ENCODE data around the gene KCNMA1. TPM values are rescaled to one million over a fixed set of nuclear protein-coding genes. Genes with fewer than 3 reads are reported as not detected.

KCNMA1 gene
- total and polyA plus RNA-seq, 9 of the 15 experiments (the other 6 are each of a cell fraction or from before 2014, with no cell fraction given), result 0.01 to 0.95 (median 0.15) TPM; not detected in 4

GRCh38 chr10:77186936-77187335 lies 450.7 kb downstream of the KCNMA1 start:
- no peaks in the 10 kb centered on the region for H3K9me3 ChIP-seq (replicated peaks; ENCODE audit: control insufficient read depth, insufficient read depth, low read depth, low read length)
- no peaks in the 10 kb centered on the region for H3K36me3 ChIP-seq (ENCODE audit: control insufficient read depth, insufficient read depth, low read length)
- 0% methylated on average over 3 of the region's 3 CpGs for WGBS (ENCODE audit: insufficient coverage, low coverage, missing lambda C conversion rate)
- H3K9ac ChIP-seq (ENCODE audit: insufficient read depth in 1 of 2, low read depth in 2 of 2, low read length in 2 of 2), result no peak overlapping the region
- ATAC-seq (no peak), DNase-seq (ENCODE audit: extremely low read depth in 1 of 4, low spot score in 3 of 4) (no peak), FAIRE-seq (no peak)
- in situ Hi-C loops (cut with MboI), result no loop called here
- intact Hi-C loops (cut with micrococcal nuclease), result no loop called here
- BruUV-seq (replicated peaks), result no TSS peak
- H3K27me3 ChIP-seq (ENCODE audit: control insufficient read depth in 2 of 2, insufficient read depth in 2 of 2, low read length in 2 of 2), result no peaks in the 10 kb centered on the region
- no peaks in the 10 kb centered on the region for H3K9me1 ChIP-seq (ENCODE audit: control insufficient read depth, insufficient read depth, low read length)
- no peak overlapping the region for H3K27ac ChIP-seq (ENCODE audit: extremely low read depth, low read depth, low read length)
- no peak overlapping the region for H3K4me3 ChIP-seq
- H2AFZ ChIP-seq (ENCODE audit: low read depth, low read length), result no peak overlapping the region
- no peaks in the 10 kb centered on the region for H4K20me1 ChIP-seq (replicated peaks; ENCODE audit: control insufficient read depth, insufficient read depth, low read length)
- H3K4me2 ChIP-seq (ENCODE audit: insufficient read depth, low read length), result no peak overlapping the region
- no peaks in the 10 kb centered on the region for H3K79me2 ChIP-seq (ENCODE audit: control insufficient read depth, insufficient read depth, low read length)
- no peak for TF ChIP-seq ZNF830 (CRISPR knock-in tag; IDR thresholded peaks at IDR 0.05)
- TF ChIP-seq, protein P1, sequence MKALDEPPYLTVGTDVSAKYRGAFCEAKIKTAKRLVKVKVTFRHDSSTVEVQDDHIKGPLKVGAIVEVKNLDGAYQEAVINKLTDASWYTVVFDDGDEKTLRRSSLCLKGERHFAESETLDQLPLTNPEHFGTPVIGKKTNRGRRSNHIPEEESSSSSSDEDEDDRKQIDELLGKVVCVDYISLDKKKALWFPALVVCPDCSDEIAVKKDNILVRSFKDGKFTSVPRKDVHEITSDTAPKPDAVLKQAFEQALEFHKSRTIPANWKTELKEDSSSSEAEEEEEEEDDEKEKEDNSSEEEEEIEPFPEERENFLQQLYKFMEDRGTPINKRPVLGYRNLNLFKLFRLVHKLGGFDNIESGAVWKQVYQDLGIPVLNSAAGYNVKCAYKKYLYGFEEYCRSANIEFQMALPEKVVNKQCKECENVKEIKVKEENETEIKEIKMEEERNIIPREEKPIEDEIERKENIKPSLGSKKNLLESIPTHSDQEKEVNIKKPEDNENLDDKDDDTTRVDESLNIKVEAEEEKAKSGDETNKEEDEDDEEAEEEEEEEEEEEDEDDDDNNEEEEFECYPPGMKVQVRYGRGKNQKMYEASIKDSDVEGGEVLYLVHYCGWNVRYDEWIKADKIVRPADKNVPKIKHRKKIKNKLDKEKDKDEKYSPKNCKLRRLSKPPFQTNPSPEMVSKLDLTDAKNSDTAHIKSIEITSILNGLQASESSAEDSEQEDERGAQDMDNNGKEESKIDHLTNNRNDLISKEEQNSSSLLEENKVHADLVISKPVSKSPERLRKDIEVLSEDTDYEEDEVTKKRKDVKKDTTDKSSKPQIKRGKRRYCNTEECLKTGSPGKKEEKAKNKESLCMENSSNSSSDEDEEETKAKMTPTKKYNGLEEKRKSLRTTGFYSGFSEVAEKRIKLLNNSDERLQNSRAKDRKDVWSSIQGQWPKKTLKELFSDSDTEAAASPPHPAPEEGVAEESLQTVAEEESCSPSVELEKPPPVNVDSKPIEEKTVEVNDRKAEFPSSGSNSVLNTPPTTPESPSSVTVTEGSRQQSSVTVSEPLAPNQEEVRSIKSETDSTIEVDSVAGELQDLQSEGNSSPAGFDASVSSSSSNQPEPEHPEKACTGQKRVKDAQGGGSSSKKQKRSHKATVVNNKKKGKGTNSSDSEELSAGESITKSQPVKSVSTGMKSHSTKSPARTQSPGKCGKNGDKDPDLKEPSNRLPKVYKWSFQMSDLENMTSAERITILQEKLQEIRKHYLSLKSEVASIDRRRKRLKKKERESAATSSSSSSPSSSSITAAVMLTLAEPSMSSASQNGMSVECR (CRISPR knock-in tag; IDR thresholded peaks at IDR 0.05), result no peak
- TF ChIP-seq ZFP36 (IDR thresholded peaks at IDR 0.05; ENCODE audit: low read depth, low read length, partially characterized antibody), result no peak
- no peak for TF ChIP-seq ZBTB2 (IDR thresholded peaks at IDR 0.05)
- no peak for TF ChIP-seq TAF1 (IDR thresholded peaks at IDR 0.05; ENCODE audit: control insufficient read depth, extremely low read depth, insufficient read depth, low read length, severe bottlenecking)
- TF ChIP-seq SLC30A9 (CRISPR knock-in tag; IDR thresholded peaks at IDR 0.05), result no peak
- TF ChIP-seq ZNF398 (CRISPR knock-in tag; IDR thresholded peaks at IDR 0.05), result no peak
- no peak for TF ChIP-seq ILF3 (IDR thresholded peaks at IDR 0.05; ENCODE audit: borderline replicate concordance)
- TF ChIP-seq TRIM28 (IDR thresholded peaks at IDR 0.05), result no peak
- TF ChIP-seq SP1 (CRISPR knock-in tag; IDR thresholded peaks at IDR 0.05), result no peak
- no peak for TF ChIP-seq ZFPM2 (CRISPR knock-in tag; IDR thresholded peaks at IDR 0.05)
- TF ChIP-seq MEF2D (tag; conservative IDR thresholded peaks at IDR 0.05; ENCODE audit: low read depth), result no peak
- TF ChIP-seq JUNB (CRISPR knock-in tag; conservative IDR thresholded peaks at IDR 0.05), result no peak
- TF ChIP-seq SRSF9 (IDR thresholded peaks at IDR 0.05; ENCODE audit: borderline replicate concordance, low read depth, low read length), result no peak
- no peak for TF ChIP-seq STAT5A (IDR thresholded peaks at IDR 0.05; ENCODE audit: borderline replicate concordance, low read length)
- ChIA-PET POLR2A (interaction anchor here (0.6 to 0.7 kb wide), 2 partner anchors 8 to 197 kb away, joined by 3 to 4 read pairs; no protein-coding TSS in a partner anchor), CTCF (ENCODE audit: low intra/inter-chr PET ratio) (interaction anchor here (0.6 kb wide), 1 partner anchor 208 kb away, joined by 3 read pairs; no protein-coding TSS in a partner anchor)
- no peaks in the 10 kb centered on the region for H3K4me1 ChIP-seq (replicated peaks in 1 of 2; ENCODE audit: control insufficient read depth in 2 of 2, insufficient read depth in 2 of 2, low read length in 2 of 2)
